ENCODE measurements around the gene PGGHG. TPM values are rescaled to one million over a fixed set of nuclear protein-coding genes. Genes with fewer than 3 reads are reported as not detected.
"Not testable (repeated sequence)": the region's sequence is repeated elsewhere in the genome, so short reads cannot be mapped to it uniquely, and the experiment has no call there.

Gene PGGHG
- total RNA-seq, 1 donor from 2014 or later = 32.5 TPM

GRCh38 chr11:327581-327923 lies 38.6 kb downstream of the PGGHG start:
- TF ChIP-seq CTCF (conservative IDR thresholded peaks at IDR 0.05) = no peak
- H3K27me3 Mint-ChIP-seq = no peaks in the 10 kb centered on the region
- no peak for DNase-seq (ENCODE audit: extremely low spot score, unreplicated experiment)
- H3K4me1 Mint-ChIP-seq (ENCODE audit: unreplicated experiment) = peaks cover 33% of the 10 kb centered on the region
- H3K4me3 Mint-ChIP-seq = no peak overlapping the region
- no peak overlapping the region for H3K27ac Mint-ChIP-seq
- peaks cover 6% of the 10 kb centered on the region for H3K9me3 Mint-ChIP-seq
- H3K36me3 Mint-ChIP-seq = no peaks in the 10 kb centered on the region

- Mint-ChIP-seq H3K36me3 (no peaks in the 10 kb centered on the region), H3K27me3 (no peaks in the 10 kb centered on the region), H3K9me3 (peaks cover 6% of the 10 kb centered on the region), H3K27ac (no peak overlapping the region), H3K4me1 (ENCODE audit: unreplicated experiment) (peaks cover 33% of the 10 kb centered on the region), H3K4me3 (no peak overlapping the region)
- no peak for DNase-seq (ENCODE audit: extremely low spot score, unreplicated experiment)
- TF ChIP-seq CTCF (conservative IDR thresholded peaks at IDR 0.05) = no peak
Measured at GRCh38 chr11:328012-328411, 39.1 kb downstream of the PGGHG start.

- H3K4me1 Mint-ChIP-seq (ENCODE audit: unreplicated experiment) = peaks cover 35% of the 10 kb centered on the region
- H3K27ac Mint-ChIP-seq; H3K27me3 Mint-ChIP-seq; H3K4me3 Mint-ChIP-seq; H3K9me3 Mint-ChIP-seq; DNase-seq (ENCODE audit: extremely low spot score, unreplicated experiment); H3K36me3 Mint-ChIP-seq: not testable (repeated sequence)
Measured at GRCh38 chr11:328516-329100, 39.7 kb downstream of the PGGHG start.

GRCh38 chr11:329886-330253 lies 40.9 kb downstream of the PGGHG start:
- H3K4me3 Mint-ChIP-seq = no peak overlapping the region
- no peaks in the 10 kb centered on the region for H3K36me3 Mint-ChIP-seq
- no peak overlapping the region for H3K27ac Mint-ChIP-seq
- no peaks in the 10 kb centered on the region for H3K27me3 Mint-ChIP-seq
- TF ChIP-seq CTCF (conservative IDR thresholded peaks at IDR 0.05) = no peak
- H3K9me3 Mint-ChIP-seq = peaks cover 6% of the 10 kb centered on the region
- no peak for DNase-seq (ENCODE audit: extremely low spot score, unreplicated experiment)
- peaks cover 38% of the 10 kb centered on the region for H3K4me1 Mint-ChIP-seq (ENCODE audit: unreplicated experiment)

- H3K27me3 Mint-ChIP-seq = no peaks in the 10 kb centered on the region
- H3K27ac Mint-ChIP-seq = no peak overlapping the region
- TF ChIP-seq CTCF (conservative IDR thresholded peaks at IDR 0.05) = no peak
- peaks cover 6% of the 10 kb centered on the region for H3K9me3 Mint-ChIP-seq
- H3K4me1 Mint-ChIP-seq (ENCODE audit: unreplicated experiment) = peaks cover 37% of the 10 kb centered on the region
- H3K36me3 Mint-ChIP-seq = no peaks in the 10 kb centered on the region
- no peak overlapping the region for H3K4me3 Mint-ChIP-seq
- DNase-seq (ENCODE audit: extremely low spot score, unreplicated experiment) = no peak
Measured at GRCh38 chr11:330307-330693, 41.4 kb downstream of the PGGHG start.

- H3K27me3 Mint-ChIP-seq = no peaks in the 10 kb centered on the region
- H3K9me3 Mint-ChIP-seq = peaks cover 6% of the 10 kb centered on the region
- no peaks in the 10 kb centered on the region for H3K36me3 Mint-ChIP-seq
- H3K27ac Mint-ChIP-seq = no peak overlapping the region
- no peak for DNase-seq (ENCODE audit: extremely low spot score, unreplicated experiment)
- H3K4me1 Mint-ChIP-seq (ENCODE audit: unreplicated experiment) = peaks cover 38% of the 10 kb centered on the region
- no peak overlapping the region for H3K4me3 Mint-ChIP-seq
- TF ChIP-seq CTCF (conservative IDR thresholded peaks at IDR 0.05) = no peak
Measured at GRCh38 chr11:330694-331357, 41.9 kb downstream of the PGGHG start.

Measured in type B pancreatic cell (in vitro differentiated cells).